GM12873 (cell line): ENCODE data around the gene ATRNL1.

Source experiments
- CTCF ChIP-seq: IDR thresholded peaks from 2 replicates; pipeline ENCODE4 v1.5.1; 2012; ENCODE audit warnings: low read depth, mild to moderate bottlenecking, moderate library complexity, low read length, control low read depth; ENCODE audit not compliant: insufficient read depth; ENCODE audit errors: missing control alignments

Gene ATRNL1

GRCh38 chr10:115665549-115665948, 572.4 kb downstream of the ATRNL1 start:
- TF ChIP-seq CTCF = no peak

GRCh38 chr10:115674496-115674895, 581.3 kb downstream of the ATRNL1 start:
- no peak for TF ChIP-seq CTCF

- TF ChIP-seq CTCF = no peak
These were observed 603.6 kb downstream of the ATRNL1 start for GRCh38 chr10:115696747-115697146.

- TF ChIP-seq CTCF = no peak
These were observed 612.9 kb downstream of the ATRNL1 start for GRCh38 chr10:115706026-115706425.

- peak; percentile 38 for TF ChIP-seq CTCF
These were observed 613.4 kb downstream of the ATRNL1 start for GRCh38 chr10:115706488-115707076.

- TF ChIP-seq CTCF = no peak
These were observed 617.0 kb downstream of the ATRNL1 start for GRCh38 chr10:115710136-115710535.

- TF ChIP-seq CTCF = no peak
These were observed 618.1 kb downstream of the ATRNL1 start for GRCh38 chr10:115711306-115711705.
